Gastroesophageal sphincter (tissue), 3 donors: ENCODE measurements around the gene RSL1D1.

Source experiments
- CTCF ChIP-seq, 4 experiments: fragments of 200-600 bp in 2 of 4; fragments of 450-650 bp in 2 of 4; sonication (generic) in 1 of 4; IDR thresholded peaks; one replicate each; pipeline ENCODE4 v1.5.1; 2017 to 2019; ENCODE audit warnings: antibody characterized with exemption in 4 of 4, mild to moderate bottlenecking in 2 of 4, moderate library complexity in 2 of 4
- EP300 ChIP-seq: sonication (generic); formaldehyde crosslinking; IDR thresholded peaks from one replicate; pipeline ENCODE4 v1.6.1; 2017; ENCODE audit warnings: antibody characterized with exemption, mild to moderate bottlenecking

DNA sequence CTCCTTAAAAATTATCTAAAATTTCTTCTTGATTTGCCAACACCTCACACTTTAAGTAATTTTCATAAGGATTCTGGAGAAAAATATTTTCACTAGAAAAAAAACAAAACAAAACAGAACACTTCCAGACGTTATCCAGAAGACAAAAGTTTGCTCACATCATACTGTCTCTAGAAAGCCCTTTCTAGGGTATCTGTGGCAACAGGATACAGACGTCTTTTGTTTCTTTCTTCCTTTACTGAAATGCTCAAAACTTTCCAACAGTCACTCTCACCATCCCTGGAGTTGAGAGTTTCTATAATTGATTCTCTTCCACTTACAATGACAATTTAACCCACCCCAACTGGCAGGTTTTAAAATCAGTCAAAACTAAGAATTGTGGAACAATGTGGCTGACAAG, 56.9 kb downstream of the RSL1D1 start:
- TF ChIP-seq CTCF (IDR thresholded peaks at IDR 0.05) (no peak), EP300 (no peak)
